Measurements from ENCODE around the gene ZNF135. TPM values are rescaled to one million over a fixed set of nuclear protein-coding genes. Genes with fewer than 3 reads are reported as not detected.

The ZNF135 gene
- total RNA-seq, 1 experiment from 2014 or later: not detected

DNA sequence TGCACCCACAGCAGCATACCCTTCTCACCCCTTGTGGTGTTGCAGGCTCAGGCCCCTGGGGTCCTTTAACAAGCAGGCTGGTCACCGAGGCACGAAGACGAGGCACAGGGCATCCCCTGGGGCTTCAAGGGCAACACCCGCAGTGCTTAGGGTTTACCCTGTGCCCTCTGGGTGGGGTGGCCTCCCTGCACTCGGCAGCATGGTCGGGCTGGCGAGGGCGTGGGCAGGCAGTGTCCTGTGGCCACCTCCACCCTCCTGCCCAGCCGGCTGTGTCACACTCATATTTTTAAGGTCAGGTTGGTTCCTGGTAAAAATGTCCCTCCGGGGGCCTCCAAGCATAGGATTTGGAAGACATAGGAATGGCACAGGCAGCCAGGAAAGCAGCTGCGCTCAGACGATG lies 11.4 kb upstream of the ZNF135 start:
- Histone ChIP-seq H3K27ac (ENCODE audit: low read length) (no peak overlapping the region), H3K79me2 (ENCODE audit: low read length) (no peaks in the 10 kb centered on the region), H3K9me3 (ENCODE audit: low read length) (peaks cover 48% of the 10 kb centered on the region), H3K9ac (ENCODE audit: low read length) (no peak overlapping the region), H3K4me1 (ENCODE audit: insufficient read depth, low read length) (no peaks in the 10 kb centered on the region), H3K27me3 (ENCODE audit: low read length) (no peaks in the 10 kb centered on the region), H3K36me3 (ENCODE audit: low read depth, low read length) (no peaks in the 10 kb centered on the region), H3K4me2 (ENCODE audit: low read length) (no peak overlapping the region), H4K20me1 (ENCODE audit: low read length) (no peaks in the 10 kb centered on the region), H3K4me3 (ENCODE audit: low read length) (no peak overlapping the region), H3K9me2 (replicated peaks; ENCODE audit: low read length) (no peaks in the 10 kb centered on the region), H3F3A (ENCODE audit: low read length, unreplicated experiment) (no peaks in the 10 kb centered on the region), H2AFZ (ENCODE audit: low read length) (no peak overlapping the region)
- ChIA-PET CTCF (no interaction called here), POLR2A (ENCODE audit: unreplicated experiment) (no interaction called here)
- intact Hi-C loops (cut with micrococcal nuclease): no loop called here
- TF ChIP-seq EZH2phosphoT487 (IDR thresholded peaks at IDR 0.05; ENCODE audit: borderline replicate concordance, low read length) (no peak), EZH2 (IDR thresholded peaks at IDR 0.05; ENCODE audit: low read length, unreplicated experiment) (no peak)
- TF ChIP-seq, protein P1, sequence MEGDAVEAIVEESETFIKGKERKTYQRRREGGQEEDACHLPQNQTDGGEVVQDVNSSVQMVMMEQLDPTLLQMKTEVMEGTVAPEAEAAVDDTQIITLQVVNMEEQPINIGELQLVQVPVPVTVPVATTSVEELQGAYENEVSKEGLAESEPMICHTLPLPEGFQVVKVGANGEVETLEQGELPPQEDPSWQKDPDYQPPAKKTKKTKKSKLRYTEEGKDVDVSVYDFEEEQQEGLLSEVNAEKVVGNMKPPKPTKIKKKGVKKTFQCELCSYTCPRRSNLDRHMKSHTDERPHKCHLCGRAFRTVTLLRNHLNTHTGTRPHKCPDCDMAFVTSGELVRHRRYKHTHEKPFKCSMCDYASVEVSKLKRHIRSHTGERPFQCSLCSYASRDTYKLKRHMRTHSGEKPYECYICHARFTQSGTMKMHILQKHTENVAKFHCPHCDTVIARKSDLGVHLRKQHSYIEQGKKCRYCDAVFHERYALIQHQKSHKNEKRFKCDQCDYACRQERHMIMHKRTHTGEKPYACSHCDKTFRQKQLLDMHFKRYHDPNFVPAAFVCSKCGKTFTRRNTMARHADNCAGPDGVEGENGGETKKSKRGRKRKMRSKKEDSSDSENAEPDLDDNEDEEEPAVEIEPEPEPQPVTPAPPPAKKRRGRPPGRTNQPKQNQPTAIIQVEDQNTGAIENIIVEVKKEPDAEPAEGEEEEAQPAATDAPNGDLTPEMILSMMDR (conservative IDR thresholded peaks at IDR 0.05; ENCODE audit: low read depth, low read length): no peak
- DNase-seq: no peak
- BruUV-seq (replicated peaks): no TSS peak
- no peak for ATAC-seq

DNA sequence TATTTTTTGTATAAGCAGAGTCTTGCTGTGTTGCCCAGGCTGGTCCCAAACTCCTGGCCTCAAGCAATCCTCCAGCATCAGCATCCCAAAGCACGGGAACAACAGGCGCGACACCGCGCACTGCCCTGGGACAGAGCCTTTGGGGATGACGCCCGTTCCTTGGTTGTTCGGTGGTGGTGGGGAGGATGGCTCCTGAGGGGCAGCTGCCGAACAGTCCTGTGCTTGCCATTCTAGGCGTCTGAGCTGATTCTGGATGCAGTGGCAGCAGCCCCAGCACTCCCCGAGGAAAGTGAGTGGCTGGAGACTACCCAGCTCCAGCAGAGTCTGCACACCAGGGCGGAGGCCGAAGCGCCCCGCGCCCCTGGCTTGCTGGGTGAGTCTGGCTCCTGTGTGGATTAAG lies 6.8 kb upstream of the ZNF135 start:
- no peak overlapping the region for H3K27ac ChIP-seq (ENCODE audit: low read length)
- H3K27me3 ChIP-seq (ENCODE audit: low read length): no peaks in the 10 kb centered on the region
- POLR2A ChIA-PET (ENCODE audit: unreplicated experiment): no interaction called here
- H3K9me2 ChIP-seq (replicated peaks; ENCODE audit: low read length): no peaks in the 10 kb centered on the region
- H3K9me3 ChIP-seq (ENCODE audit: low read length): peaks cover 56% of the 10 kb centered on the region
- intact Hi-C loops (cut with micrococcal nuclease): no loop called here
- BruUV-seq (replicated peaks): no TSS peak
- no peaks in the 10 kb centered on the region for H3K36me3 ChIP-seq (ENCODE audit: low read depth, low read length)
- H2AFZ ChIP-seq (ENCODE audit: low read length): no peak overlapping the region
- CTCF ChIA-PET: no interaction called here
- DNase-seq: no peak
- H3K4me1 ChIP-seq (ENCODE audit: insufficient read depth, low read length): no peaks in the 10 kb centered on the region
- no peak overlapping the region for H3K9ac ChIP-seq (ENCODE audit: low read length)
- no peaks in the 10 kb centered on the region for H3F3A ChIP-seq (ENCODE audit: low read length, unreplicated experiment)
- TF ChIP-seq EZH2phosphoT487 (IDR thresholded peaks at IDR 0.05; ENCODE audit: borderline replicate concordance, low read length): no peak
- TF ChIP-seq, protein P1 (conservative IDR thresholded peaks at IDR 0.05; ENCODE audit: low read depth, low read length): no peak
- no peak for TF ChIP-seq EZH2 (IDR thresholded peaks at IDR 0.05; ENCODE audit: low read length, unreplicated experiment)
- H3K4me2 ChIP-seq (ENCODE audit: low read length): no peak overlapping the region
- no peaks in the 10 kb centered on the region for H3K79me2 ChIP-seq (ENCODE audit: low read length)
- no peak for ATAC-seq
- no peak overlapping the region for H3K4me3 ChIP-seq (ENCODE audit: low read length)
- no peaks in the 10 kb centered on the region for H4K20me1 ChIP-seq (ENCODE audit: low read length)

DNA sequence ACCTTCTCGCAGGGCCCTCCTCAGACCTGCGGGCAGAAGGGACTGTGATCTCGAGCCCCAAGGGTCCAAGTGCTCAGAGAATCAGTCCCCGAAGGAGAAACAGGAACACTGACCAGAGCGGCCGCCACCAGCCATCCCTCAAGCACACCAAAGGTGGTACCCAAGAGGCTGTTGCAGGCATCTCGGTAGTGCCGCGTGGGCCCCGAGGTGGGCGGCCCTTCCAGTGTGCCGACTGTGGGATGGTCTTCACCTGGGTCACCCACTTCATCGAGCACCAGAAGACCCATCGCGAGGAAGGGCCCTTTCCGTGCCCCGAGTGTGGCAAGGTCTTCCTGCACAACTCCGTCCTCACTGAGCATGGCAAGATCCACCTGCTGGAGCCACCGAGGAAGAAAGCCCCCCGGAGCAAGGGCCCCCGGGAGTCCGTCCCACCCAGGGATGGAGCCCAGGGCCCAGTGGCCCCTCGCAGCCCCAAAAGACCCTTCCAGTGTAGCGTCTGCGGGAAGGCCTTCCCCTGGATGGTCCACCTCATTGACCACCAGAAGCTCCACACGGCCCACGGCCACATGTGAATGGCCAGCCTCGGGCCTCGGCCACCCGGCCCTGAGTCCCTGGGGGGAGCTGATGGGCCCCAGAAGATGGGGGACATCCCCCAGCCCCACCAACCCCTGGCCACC lies 5.5 kb upstream of the ZNF135 start:
- no TSS peak for BruUV-seq (replicated peaks)
- Histone ChIP-seq H3K79me2 (ENCODE audit: low read length) (no peaks in the 10 kb centered on the region), H3K4me2 (ENCODE audit: low read length) (no peak overlapping the region), H3K4me1 (ENCODE audit: insufficient read depth, low read length) (no peaks in the 10 kb centered on the region), H3K9me2 (replicated peaks; ENCODE audit: low read length) (no peaks in the 10 kb centered on the region), H2AFZ (ENCODE audit: low read length) (no peak overlapping the region), H4K20me1 (ENCODE audit: low read length) (no peaks in the 10 kb centered on the region), H3K9ac (ENCODE audit: low read length) (no peak overlapping the region), H3K36me3 (ENCODE audit: low read depth, low read length) (no peaks in the 10 kb centered on the region), H3F3A (ENCODE audit: low read length, unreplicated experiment) (no peaks in the 10 kb centered on the region), H3K27ac (ENCODE audit: low read length) (no peak overlapping the region), H3K27me3 (ENCODE audit: low read length) (no peaks in the 10 kb centered on the region), H3K4me3 (ENCODE audit: low read length) (no peak overlapping the region), H3K9me3 (ENCODE audit: low read length) (peaks cover 49% of the 10 kb centered on the region)
- intact Hi-C loops (cut with micrococcal nuclease): no loop called here
- ChIA-PET POLR2A (ENCODE audit: unreplicated experiment) (no interaction called here), CTCF (no interaction called here)
- TF ChIP-seq EZH2 (IDR thresholded peaks at IDR 0.05; ENCODE audit: low read length, unreplicated experiment) (no peak), EZH2phosphoT487 (IDR thresholded peaks at IDR 0.05; ENCODE audit: borderline replicate concordance, low read length) (no peak)
- TF ChIP-seq, protein P1 (conservative IDR thresholded peaks at IDR 0.05; ENCODE audit: low read depth, low read length): no peak
- no peak for ATAC-seq
- DNase-seq: no peak

Data from PC-3 (cell line).